GM21381 (cell line): Measurements from ENCODE around the gene CUX1.
"Not testable (repeated sequence)": the region's sequence is repeated elsewhere in the genome, so short reads cannot be mapped to it uniquely, and the experiment has no call there.

Experiments used
- ATAC-seq: cut with Tn5 transposase; IDR thresholded peaks from one replicate; pipeline ENCODE4 v1.9.1; 2021; ENCODE audit warnings: mild to moderate bottlenecking, moderate library complexity; ENCODE audit not compliant: unreplicated experiment

The CUX1 gene

GRCh38 chr7:101972627-101973026, 155.2 kb downstream of the CUX1 start:
- ATAC-seq: no peak

- no peak for ATAC-seq
Measured at GRCh38 chr7:101973130-101973529, 155.7 kb downstream of the CUX1 start.

- no peak for ATAC-seq
Measured at GRCh38 chr7:101974393-101974792, 157.0 kb downstream of the CUX1 start.

- ATAC-seq: no peak
Measured at GRCh38 chr7:101975046-101975445, 157.6 kb downstream of the CUX1 start.

GRCh38 chr7:101976411-101976810, 159.0 kb downstream of the CUX1 start:
- no peak for ATAC-seq

- ATAC-seq: no peak
Measured at GRCh38 chr7:101977249-101977648, 159.8 kb downstream of the CUX1 start.

GRCh38 chr7:101978683-101979082, 161.3 kb downstream of the CUX1 start:
- no peak for ATAC-seq

GRCh38 chr7:101983147-101983811, 165.9 kb downstream of the CUX1 start:
- ATAC-seq: no peak

GRCh38 chr7:101984133-101984879, 166.9 kb downstream of the CUX1 start:
- ATAC-seq: no peak

GRCh38 chr7:101985057-101985902, 167.9 kb downstream of the CUX1 start:
- no peak for ATAC-seq

- ATAC-seq: no peak
Measured at GRCh38 chr7:101985903-101986734, 168.7 kb downstream of the CUX1 start.

GRCh38 chr7:101987494-101987893, 170.1 kb downstream of the CUX1 start:
- ATAC-seq: no peak

- not testable (repeated sequence) for ATAC-seq
Measured at GRCh38 chr7:101988060-101988459, 170.6 kb downstream of the CUX1 start.

GRCh38 chr7:101988513-101988912, 171.1 kb downstream of the CUX1 start:
- no peak for ATAC-seq

- no peak for ATAC-seq
Measured at GRCh38 chr7:101989101-101989500, 171.7 kb downstream of the CUX1 start.

GRCh38 chr7:101990811-101991418, 173.5 kb downstream of the CUX1 start:
- peak; percentile 89 for ATAC-seq

- ATAC-seq: no peak
Measured at GRCh38 chr7:101991860-101992259, 174.4 kb downstream of the CUX1 start.

GRCh38 chr7:101993311-101993710, 175.9 kb downstream of the CUX1 start:
- ATAC-seq: no peak

- ATAC-seq: no peak
Measured at GRCh38 chr7:101995121-101995520, 177.7 kb downstream of the CUX1 start.

- ATAC-seq: no peak
Measured at GRCh38 chr7:101996131-101996691, 178.8 kb downstream of the CUX1 start.
